Spleen (tissue), 7 donors: ENCODE results near the gene MMAB.
"Not testable (repeated sequence)": the region's sequence is repeated elsewhere in the genome, so short reads cannot be mapped to it uniquely, and the experiment has no call there.

Source experiments
- CTCF ChIP-seq, 11 experiments: fragments of 200-600 bp in 7 of 11; fragments of 450-650 bp in 4 of 11; sonication (generic) in 4 of 11; IDR thresholded peaks in 8 of 11; conservative IDR thresholded peaks in 3 of 11; 1 replicate in 7 of 11; 2 replicates in 4 of 11; pipeline versions ENCODE4 v1.4.0 to v1.8.0; 2016 to 2021; ENCODE audit warnings: antibody characterized with exemption in 11 of 11, inconsistent platforms in 4 of 11, mild to moderate bottlenecking in 1 of 11
- POLR2A ChIP-seq, 3 donors: fragments of 450-650 bp; IDR thresholded peaks; one replicate each; pipeline ENCODE4 v1.5.1; 2017; ENCODE audit warnings: antibody characterized with exemption in 3 of 3, mild to moderate bottlenecking in 1 of 3
- POLR2AphosphoS5 ChIP-seq, 3 donors: sonication (generic); formaldehyde crosslinking; IDR thresholded peaks; one replicate each; pipeline ENCODE4 v1.5.1; 2017; ENCODE audit warnings: antibody characterized with exemption in 3 of 3
- donor health status: DM: no; HTN: no; CAD: no; lungs with moderate emphysema.
- donor health status: DM: no; HTN: no; CAD: no.
- donor health status: DM: no; HTN: no; CAD: no.

GRCh38 chr12:109602132-109602531 lies 28.8 kb upstream of the MMAB start:
- TF ChIP-seq POLR2A (IDR thresholded peaks at IDR 0.05); CTCF (IDR thresholded peaks at IDR 0.05 in 8 of 11, conservative IDR thresholded peaks at IDR 0.05 in 3 of 11); POLR2AphosphoS5 (IDR thresholded peaks at IDR 0.05): not testable (repeated sequence)
